RWPE1 (cell line): Measurements from ENCODE around the gene RNF157.
A peak's percentile ranks its signal among the peaks of the same experiment; 100 is the strongest.
"Not testable (repeated sequence)": the region's sequence is repeated elsewhere in the genome, so short reads cannot be mapped to it uniquely, and the experiment has no call there.

Experiments
- CTCF ChIA-PET: fragments of 350-600 bp; sonication (Branson Sonifier 250); formaldehyde crosslinking; extraction: SDS; loops from one replicate; lab custom pipeline; 2021; lab: Yijun Ruan, JAX
- POLR2A ChIA-PET: fragments of 400-600 bp; formaldehyde crosslinking; extraction: SDS; loops from one replicate; lab custom pipeline; 2020; ENCODE audit warnings: antibody characterized with exemption; ENCODE audit not compliant: low non-redundant PET; lab: Yijun Ruan, JAX
- DNase-seq: peaks from one replicate; pipeline ENCODE4 v3.0.0; 2012; ENCODE audit warnings: low spot score
- H3K27ac ChIP-seq: fragments of 450-650 bp; 2 replicates; pipeline ENCODE4 v1.5.1; 2017
- CTCF ChIP-seq: fragments of 450-650 bp; conservative IDR thresholded peaks from 2 replicates; pipeline ENCODE4 v1.5.1; 2017; ENCODE audit warnings: low read depth, mild to moderate bottlenecking

RNF157 gene

GRCh38 chr17:76262732-76263344, 22.5 kb upstream of the RNF157 start:
- DNase-seq = no peak
- TF ChIP-seq CTCF = no peak
- peak overlapping the region; percentile 55 for H3K27ac ChIP-seq
- ChIA-PET POLR2A (interaction anchor here (0.5 to 0.6 kb wide), 2 partner anchors 59 to 239 kb away, joined by 3 to 9 read pairs; no protein-coding TSS in a partner anchor), CTCF (interaction anchor here (0.5 to 1.2 kb wide), 3 partner anchors 8 to 36 kb away, joined by 4 to 5 read pairs (median 4); no protein-coding TSS in a partner anchor)

- no peak overlapping the region for H3K27ac ChIP-seq
- ChIA-PET POLR2A (interaction anchor here (0.6 kb wide), 1 partner anchor 57 kb away, joined by 3 read pairs; no protein-coding TSS in a partner anchor), CTCF (interaction anchor here (0.6 to 0.7 kb wide), 2 partner anchors 18 to 90 kb away, joined by 3 read pairs; no protein-coding TSS in a partner anchor)
- TF ChIP-seq CTCF = no peak
- DNase-seq = no peak
These were observed 21.3 kb upstream of the RNF157 start for GRCh38 chr17:76261421-76262215.

- DNase-seq = no peak
- ChIA-PET POLR2A (no interaction called here), CTCF (interaction anchor here (0.6 kb wide), 1 partner anchor 89 kb away, joined by 3 read pairs; no protein-coding TSS in a partner anchor)
- no peak overlapping the region for H3K27ac ChIP-seq
- no peak for TF ChIP-seq CTCF
These were observed 20.4 kb upstream of the RNF157 start for GRCh38 chr17:76260669-76261068.

- no peak overlapping the region for H3K27ac ChIP-seq
- ChIA-PET CTCF (no interaction called here), POLR2A (no interaction called here)
- DNase-seq = no peak
- no peak for TF ChIP-seq CTCF
These were observed 19.9 kb upstream of the RNF157 start for GRCh38 chr17:76260220-76260619.

- POLR2A ChIA-PET, CTCF ChIA-PET, DNase-seq, H3K27ac ChIP-seq: not testable (repeated sequence)
These were observed 16.2 kb upstream of the RNF157 start for GRCh38 chr17:76256430-76257050.

GRCh38 chr17:76255801-76256429, 15.6 kb upstream of the RNF157 start:
- no peak overlapping the region for H3K27ac ChIP-seq
- ChIA-PET CTCF (no interaction called here), POLR2A (no interaction called here)
- no peak for TF ChIP-seq CTCF
- no peak for DNase-seq
